Forelimb muscle (tissue), 1 donor: ENCODE measurements around the gene DUS4L. TPM values are rescaled to one million over a fixed set of nuclear protein-coding genes. Genes with fewer than 3 reads are reported as not detected.

Experiments used
- DNase-seq: peaks from one replicate; pipeline ENCODE4 v3.0.0-alpha.2; 2013; ENCODE audit warnings: low read depth
- polyA plus RNA-seq: library from polyadenylated mRNA; unstranded; fragments of 120-200 nt; gene quantifications from one replicate; pipeline ENCODE4 v1.2.1, GENCODE V29; 2013; ENCODE audit not compliant: insufficient read length

Gene DUS4L
- polyA plus RNA-seq, 1 donor: 6.9 TPM

GRCh38 chr7:107579885-107580715 lies 16.3 kb downstream of the DUS4L start, which contains the start of gene BCAP29:
Gene BCAP29 (plus strand): TSS chr7:107580246. CDS start chr7:107580773, 527 bp downstream.
- DNase-seq: peak; percentile 31

- no peak for DNase-seq
Observed at GRCh38 chr7:107580716-107581383, 17.1 kb downstream of the DUS4L start.

GRCh38 chr7:107581387-107582013 lies 17.7 kb downstream of the DUS4L start:
- DNase-seq: no peak

- no peak for DNase-seq
Observed at GRCh38 chr7:107582875-107583274, 19.1 kb downstream of the DUS4L start.

- no peak for DNase-seq
Observed at GRCh38 chr7:107584716-107585115, 20.9 kb downstream of the DUS4L start.

- no peak for DNase-seq
Observed at GRCh38 chr7:107588529-107589130, 24.9 kb downstream of the DUS4L start.

GRCh38 chr7:107591421-107591820 lies 27.6 kb downstream of the DUS4L start:
- no peak for DNase-seq

GRCh38 chr7:107592361-107593024 lies 28.7 kb downstream of the DUS4L start:
- no peak for DNase-seq

GRCh38 chr7:107593025-107593410 lies 29.2 kb downstream of the DUS4L start:
- no peak for DNase-seq

- DNase-seq: no peak
Observed at GRCh38 chr7:107594961-107595737, 31.4 kb downstream of the DUS4L start.

GRCh38 chr7:107596881-107597581 lies 33.3 kb downstream of the DUS4L start:
- no peak for DNase-seq

GRCh38 chr7:107597582-107597916 lies 33.8 kb downstream of the DUS4L start:
- DNase-seq: no peak

GRCh38 chr7:107597953-107598352 lies 34.2 kb downstream of the DUS4L start:
- no peak for DNase-seq

GRCh38 chr7:107599262-107599661 lies 35.5 kb downstream of the DUS4L start:
- no peak for DNase-seq

- no peak for DNase-seq
Observed at GRCh38 chr7:107600816-107601215, 37.0 kb downstream of the DUS4L start.

GRCh38 chr7:107605218-107605815 lies 41.5 kb downstream of the DUS4L start:
- DNase-seq: no peak

GRCh38 chr7:107606303-107606702 lies 42.5 kb downstream of the DUS4L start:
- DNase-seq: no peak

GRCh38 chr7:107609811-107610261 lies 46.1 kb downstream of the DUS4L start:
- peak; percentile 34 for DNase-seq

- no peak for DNase-seq
Observed at GRCh38 chr7:107610323-107610722, 46.6 kb downstream of the DUS4L start.

GRCh38 chr7:107613439-107613838 lies 49.7 kb downstream of the DUS4L start:
- no peak for DNase-seq
